GM19043 (cell line): ENCODE measurements around the gene PHKA2.
"Not testable (repeated sequence)": the region's sequence is repeated elsewhere in the genome, so short reads cannot be mapped to it uniquely, and the experiment has no call there.

Experiments used
- ATAC-seq: cut with Tn5 transposase; IDR thresholded peaks from one replicate; pipeline ENCODE4 v1.9.1; 2021; ENCODE audit warnings: low read depth; ENCODE audit not compliant: unreplicated experiment

PHKA2 gene

GRCh38 chrX:18981124-18981807 lies 2.6 kb downstream of the PHKA2 start:
- ATAC-seq = no peak

GRCh38 chrX:18980262-18980661 lies 3.7 kb downstream of the PHKA2 start:
- not testable (repeated sequence) for ATAC-seq

GRCh38 chrX:18974993-18975392 lies 8.9 kb downstream of the PHKA2 start:
- ATAC-seq = no peak

DNA sequence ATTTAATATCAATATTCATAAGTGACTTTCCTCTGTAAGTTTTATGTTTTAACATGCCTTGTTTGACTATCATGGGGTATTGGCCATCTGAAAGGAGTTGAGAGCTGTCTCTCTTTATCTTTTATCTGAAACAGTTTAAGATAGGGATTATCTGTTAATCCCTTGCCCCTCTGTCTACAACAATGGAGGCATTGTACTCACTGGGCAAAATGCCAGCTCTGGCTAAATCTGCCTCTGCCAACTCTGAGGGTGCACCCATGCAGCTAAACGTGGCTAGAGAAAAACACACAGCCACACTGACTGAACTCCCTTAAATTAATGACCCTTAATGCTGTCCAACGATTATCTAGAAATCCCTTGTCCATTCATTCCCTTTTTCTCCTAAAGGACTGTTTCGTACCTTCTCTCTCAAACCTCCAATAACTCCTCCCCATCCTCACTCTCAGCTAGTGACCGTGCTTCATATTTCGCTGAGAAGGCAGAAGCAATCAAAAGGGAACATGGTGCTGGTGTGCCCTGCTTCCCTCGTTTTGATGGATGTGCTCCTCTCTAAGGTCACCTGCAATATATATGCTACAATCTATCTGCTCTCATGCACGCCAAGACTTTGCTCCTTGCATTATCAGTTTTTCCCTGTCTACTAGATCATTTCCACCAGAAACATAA lies 10.3 kb downstream of the PHKA2 start:
- no peak for ATAC-seq

GRCh38 chrX:18971506-18971905 lies 12.4 kb downstream of the PHKA2 start:
- ATAC-seq = no peak

DNA sequence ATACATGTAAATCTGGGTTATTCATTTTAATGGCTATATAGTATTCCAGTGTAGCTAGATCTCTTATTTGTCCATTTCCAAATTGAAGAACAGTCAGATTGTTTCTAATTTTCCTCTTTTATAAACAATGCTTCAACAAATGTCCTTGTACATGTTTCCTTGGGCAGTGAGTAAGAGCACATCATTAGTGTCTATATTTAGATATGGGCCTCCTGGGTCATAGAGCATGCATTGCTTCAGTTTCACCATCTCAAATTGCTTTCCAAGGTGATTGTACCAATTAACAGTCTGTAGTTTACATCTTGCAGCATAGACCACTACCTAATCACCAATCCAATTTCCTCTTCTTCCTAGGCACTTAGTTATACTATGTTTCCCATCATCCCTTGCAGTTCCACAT lies 13.4 kb downstream of the PHKA2 start:
- ATAC-seq = no peak

DNA sequence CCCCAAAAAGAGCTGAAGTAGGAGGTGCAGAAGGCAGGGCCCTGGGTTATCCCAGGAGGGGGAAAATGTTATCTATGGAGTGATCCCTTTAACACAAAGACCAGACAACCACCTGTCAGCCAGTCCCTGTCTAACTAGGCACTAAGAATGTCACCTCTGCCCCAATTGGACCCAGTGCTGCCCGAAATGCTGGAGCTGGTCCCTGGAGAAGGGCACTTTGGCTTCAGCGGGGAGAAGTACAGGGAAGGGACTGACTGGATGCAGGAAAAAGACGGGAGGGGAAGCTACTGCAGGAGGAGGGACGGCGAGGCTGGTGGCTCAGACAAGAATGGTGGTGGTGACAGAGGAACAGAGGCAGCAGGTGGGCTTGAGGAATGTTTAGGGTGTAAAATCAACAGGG lies 17.3 kb downstream of the PHKA2 start:
- no peak for ATAC-seq

DNA sequence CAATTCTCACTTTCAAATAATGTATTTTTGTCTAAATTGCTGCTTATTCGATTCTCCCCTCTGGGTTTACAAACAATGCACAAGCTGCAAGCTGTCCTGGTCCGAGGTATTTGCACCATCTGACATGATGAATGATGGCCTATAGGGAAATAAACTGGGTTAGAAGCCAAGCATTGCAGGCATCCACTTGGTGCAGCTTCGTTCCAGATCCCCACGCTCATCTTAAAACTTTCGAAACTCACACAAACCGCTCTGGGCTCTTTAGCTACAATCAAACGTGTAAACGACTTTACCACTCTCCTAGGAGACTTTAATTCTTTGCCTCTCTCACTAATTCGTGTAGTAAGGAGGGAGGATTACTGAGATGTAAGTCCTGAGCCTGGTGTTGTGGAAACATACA lies 19.0 kb downstream of the PHKA2 start:
- ATAC-seq = no peak

DNA sequence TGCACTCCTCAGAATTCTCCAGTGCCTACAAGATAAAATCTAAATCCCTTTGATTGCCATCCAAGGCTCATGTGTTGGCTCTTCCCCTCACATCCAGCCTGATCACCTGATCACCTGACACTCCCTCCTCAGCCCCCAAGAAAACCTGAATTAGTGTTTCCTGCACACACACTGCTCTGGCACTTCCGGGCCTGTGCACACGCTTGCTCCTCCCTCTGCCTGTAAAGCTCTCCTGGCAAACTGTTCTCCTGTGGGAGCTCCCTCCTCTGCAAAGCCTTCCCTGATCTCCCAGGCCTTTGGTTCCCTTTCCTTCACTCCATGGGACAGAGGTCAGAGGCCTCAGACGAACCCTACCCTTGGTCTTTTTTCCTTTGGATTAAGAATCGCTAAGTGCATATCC lies 19.9 kb downstream of the PHKA2 start:
- ATAC-seq = no peak

DNA sequence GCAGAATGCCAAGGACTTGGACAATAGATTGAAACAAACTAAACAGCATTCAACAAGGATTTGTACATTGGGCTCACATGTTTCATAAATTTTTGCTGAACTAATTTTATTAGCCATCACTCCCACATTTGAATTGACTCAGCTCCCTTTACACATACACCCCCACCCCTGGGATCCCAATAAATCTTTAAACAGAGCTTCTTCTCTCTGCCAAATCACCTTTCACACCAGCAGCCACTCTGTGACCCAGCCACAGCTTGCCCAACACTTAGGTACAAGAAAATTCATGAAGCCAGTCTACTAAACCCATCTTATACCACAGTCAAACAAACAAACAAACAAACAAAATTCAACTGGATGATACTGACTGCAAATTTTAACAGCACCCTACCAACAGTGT lies 21.6 kb downstream of the PHKA2 start:
- ATAC-seq = no peak

- no peak for ATAC-seq
Observed at GRCh38 chrX:18961686-18962085, 22.2 kb downstream of the PHKA2 start.

DNA sequence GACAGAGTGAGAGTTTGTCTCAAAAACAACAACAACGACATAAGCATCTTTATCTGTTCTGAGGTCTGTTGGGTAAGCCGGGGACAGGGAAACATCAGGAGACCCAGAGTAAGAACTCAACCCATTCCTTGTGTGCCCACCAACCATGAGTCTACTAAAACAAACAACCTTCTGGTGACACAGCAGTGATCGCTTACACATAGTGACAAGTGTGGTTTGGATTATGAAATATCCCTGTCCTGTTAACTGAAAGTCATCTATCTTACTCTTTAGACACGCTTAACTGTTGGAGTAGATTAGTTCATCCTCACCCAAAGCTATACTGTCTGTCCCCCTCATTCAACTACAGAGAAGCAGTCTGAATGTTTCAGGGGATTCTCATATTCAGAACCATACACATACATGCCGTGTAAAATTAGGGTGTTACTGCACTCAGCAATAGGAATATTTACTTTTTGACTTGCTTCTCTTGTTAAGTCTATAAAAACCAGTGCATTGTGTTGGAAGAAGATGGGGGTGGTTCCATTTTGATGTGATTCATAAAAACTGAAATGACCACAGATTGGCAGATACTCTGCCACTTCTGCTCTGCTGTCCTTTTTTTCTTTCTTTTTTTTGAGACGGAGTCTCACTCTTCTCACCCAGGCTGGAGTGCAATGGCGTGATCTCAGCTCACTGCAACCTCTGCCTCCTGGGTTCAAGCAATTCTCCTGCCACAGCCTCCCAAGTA lies 27.4 kb downstream of the PHKA2 start:
- ATAC-seq = no peak

DNA sequence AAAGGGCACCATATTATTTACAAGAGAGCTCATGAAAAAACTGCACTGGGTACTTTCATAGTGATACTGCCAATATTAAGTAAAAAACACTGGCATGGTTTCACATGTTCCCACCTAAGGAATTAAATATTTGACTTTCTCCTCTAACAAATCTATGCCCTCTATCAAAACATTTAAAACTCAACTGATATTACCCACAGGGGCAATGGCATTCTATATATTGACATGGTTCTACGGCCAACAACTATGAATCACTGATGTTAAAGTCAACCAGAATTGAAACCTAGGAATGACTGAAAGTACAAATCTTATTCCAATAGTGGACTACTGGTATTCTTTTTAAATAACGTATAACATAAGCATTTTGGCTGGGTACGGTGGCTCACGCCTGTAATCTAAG lies 28.2 kb downstream of the PHKA2 start:
- ATAC-seq = no peak

DNA sequence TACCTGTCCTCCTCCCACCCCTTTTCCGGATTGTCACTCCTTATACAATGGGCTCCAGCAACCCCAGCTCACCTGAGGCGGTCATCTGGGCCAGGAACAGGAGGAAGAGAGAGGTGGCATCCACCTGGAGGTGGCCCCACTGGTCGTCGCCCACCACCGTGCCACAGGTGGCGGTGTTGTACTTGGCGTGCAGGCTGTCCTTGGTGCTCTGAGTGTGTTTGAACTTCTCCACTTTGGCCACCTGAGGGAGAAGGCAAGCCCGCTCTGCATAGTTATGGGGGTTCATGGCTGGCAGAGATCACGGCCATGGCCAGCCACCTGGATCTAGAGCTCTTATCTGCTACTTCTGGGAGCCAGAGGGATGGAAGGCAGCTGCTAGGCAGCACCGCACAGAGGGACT lies 32.9 kb downstream of the PHKA2 start:
- ATAC-seq = no peak

- no peak for ATAC-seq
Observed at GRCh38 chrX:18949944-18950301, 34.0 kb downstream of the PHKA2 start.

- no peak for ATAC-seq
Observed at GRCh38 chrX:18949291-18949943, 34.5 kb downstream of the PHKA2 start.

- no peak for ATAC-seq
Observed at GRCh38 chrX:18946611-18947010, 37.3 kb downstream of the PHKA2 start.

DNA sequence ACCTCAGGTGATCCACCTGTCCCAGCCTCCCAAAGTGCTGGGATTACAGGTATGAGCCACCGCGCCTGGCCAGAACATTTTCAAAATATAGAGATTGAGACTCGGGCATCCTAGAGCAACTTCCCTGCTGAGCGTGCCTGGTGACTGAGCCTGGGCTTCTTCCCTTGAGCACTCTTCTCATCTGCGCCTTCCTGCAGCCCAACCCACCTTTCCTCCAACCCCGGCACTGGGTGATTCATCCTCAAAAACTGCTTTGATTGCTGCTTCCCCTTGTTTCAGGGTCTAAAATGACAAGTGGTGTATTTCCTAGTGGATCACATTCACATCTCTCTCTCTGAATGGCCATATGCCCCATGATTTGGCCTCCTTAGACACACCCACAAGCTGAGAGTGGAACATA lies 37.8 kb downstream of the PHKA2 start:
- ATAC-seq = no peak

- ATAC-seq = no peak
Observed at GRCh38 chrX:18945483-18945882, 38.4 kb downstream of the PHKA2 start.

- no peak for ATAC-seq
Observed at GRCh38 chrX:18944482-18944881, 39.4 kb downstream of the PHKA2 start.

DNA sequence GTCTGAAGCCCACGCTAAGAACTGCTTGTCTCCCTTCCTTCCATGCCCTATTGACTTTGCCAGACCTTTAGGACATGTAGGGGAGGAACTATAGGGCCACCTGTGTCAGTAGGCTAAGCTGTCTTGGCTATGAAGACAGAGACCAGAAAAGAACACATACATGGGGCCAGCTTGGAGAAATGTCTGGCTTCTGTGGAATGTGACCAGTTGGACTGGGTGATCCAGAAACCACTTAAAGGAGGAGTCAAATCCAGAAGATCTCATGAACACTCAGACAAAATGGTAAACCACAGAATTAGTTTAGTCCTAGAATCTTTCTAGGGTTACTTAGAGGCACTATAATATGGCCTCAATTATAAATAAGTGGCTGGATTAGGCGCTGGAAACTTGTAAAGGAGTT lies 42.0 kb downstream of the PHKA2 start:
- ATAC-seq = no peak
